SK-MEL-5 (cell line): ENCODE measurements around the gene SNPH. TPM values are rescaled to one million over a fixed set of nuclear protein-coding genes. Genes with fewer than 3 reads are reported as not detected.
"Not testable (repeated sequence)": the region's sequence is repeated elsewhere in the genome, so short reads cannot be mapped to it uniquely, and the experiment has no call there.

ENCODE experiments used
- DNase-seq: peaks from one replicate; pipeline ENCODE4 v3.0.0-alpha.2; 2016; ENCODE audit warnings: low read depth, low spot score
- in situ Hi-C: cut with HindIII; loops from 2 replicates; pipeline ENCODE4 v1.10.0; 2016; ENCODE audit warnings: low sequenced_read_pairs, high pct_unique_total_duplicates, low pct_unique_long_range_greater_than_20kb
- total RNA-seq: library from RNA; depleted of rRNA; stranded (reverse); fragments of >200 nt; shearing (Covaris generic); gene quantifications from 2 replicates; pipeline ENCODE4 v1.2.3, GENCODE V29; 2014; rRNA removed

The SNPH gene
- total RNA-seq, 1 experiment from 2014 or later: 10.7 TPM

GRCh38 chr20:1337441-1337840, 71.3 kb downstream of the SNPH start:
- in situ Hi-C loops: no loop called here
- DNase-seq: no peak

DNA sequence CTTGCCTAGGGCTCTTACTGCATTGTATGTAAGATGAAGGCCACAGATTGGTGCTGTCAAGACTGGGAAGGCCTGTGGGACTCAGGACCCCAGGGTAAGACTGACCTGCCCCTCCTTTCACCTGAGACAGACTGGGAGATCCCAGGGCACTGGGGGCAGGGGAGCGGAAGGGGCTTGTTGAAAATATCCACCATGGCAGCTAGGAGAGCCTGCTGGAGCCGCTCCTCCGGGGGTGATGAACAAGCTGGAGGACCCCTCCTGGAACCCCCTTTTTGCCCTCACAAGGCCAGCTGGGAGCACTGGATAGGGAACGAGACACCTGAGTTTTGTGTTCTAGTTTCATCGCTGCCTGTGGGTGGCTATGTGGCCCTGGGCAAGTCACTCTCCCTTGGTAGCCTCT, 72.0 kb downstream of the SNPH start:
- DNase-seq: no peak
- in situ Hi-C loops: no loop called here

GRCh38 chr20:1338801-1339200, 72.7 kb downstream of the SNPH start:
- in situ Hi-C loops: no loop called here
- no peak for DNase-seq

DNA sequence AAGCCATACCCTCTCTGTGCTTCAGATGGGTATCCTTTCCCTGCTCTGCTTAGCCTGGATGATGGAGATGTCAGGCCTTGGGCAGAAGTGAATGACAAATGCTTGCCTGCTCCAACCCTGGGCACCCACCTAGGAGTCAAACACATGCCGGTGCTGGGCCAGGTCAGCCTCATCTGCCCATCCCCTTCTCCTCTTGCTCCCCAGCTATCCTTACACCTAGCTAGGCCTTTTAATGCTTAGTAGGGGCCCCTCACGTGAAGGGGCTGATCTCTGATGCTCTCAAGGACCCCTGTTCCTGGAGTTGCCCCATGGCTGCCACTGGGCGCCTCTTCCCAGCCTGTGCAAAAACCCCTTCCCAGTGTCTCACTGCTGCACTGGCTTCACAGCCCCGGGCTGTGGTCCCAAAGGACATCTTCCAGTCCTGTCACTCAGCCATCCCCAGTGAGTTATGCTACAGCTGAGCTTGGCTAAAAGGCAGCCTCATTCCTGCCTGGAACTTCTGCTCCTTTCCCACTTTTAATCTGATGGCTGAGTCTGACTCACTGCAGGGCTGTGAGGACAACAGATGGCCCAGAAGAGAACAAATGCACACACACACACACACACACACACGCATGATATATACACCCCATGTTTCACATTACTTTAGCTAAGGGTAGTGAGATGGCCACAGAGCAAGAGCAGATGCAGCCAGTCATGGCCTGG, 75.6 kb downstream of the SNPH start:
- DNase-seq: no peak
- in situ Hi-C loops: no loop called here

- in situ Hi-C loops, DNase-seq: not testable (repeated sequence)
Observed at GRCh38 chr20:1343446-1344124, 77.5 kb downstream of the SNPH start.

DNA sequence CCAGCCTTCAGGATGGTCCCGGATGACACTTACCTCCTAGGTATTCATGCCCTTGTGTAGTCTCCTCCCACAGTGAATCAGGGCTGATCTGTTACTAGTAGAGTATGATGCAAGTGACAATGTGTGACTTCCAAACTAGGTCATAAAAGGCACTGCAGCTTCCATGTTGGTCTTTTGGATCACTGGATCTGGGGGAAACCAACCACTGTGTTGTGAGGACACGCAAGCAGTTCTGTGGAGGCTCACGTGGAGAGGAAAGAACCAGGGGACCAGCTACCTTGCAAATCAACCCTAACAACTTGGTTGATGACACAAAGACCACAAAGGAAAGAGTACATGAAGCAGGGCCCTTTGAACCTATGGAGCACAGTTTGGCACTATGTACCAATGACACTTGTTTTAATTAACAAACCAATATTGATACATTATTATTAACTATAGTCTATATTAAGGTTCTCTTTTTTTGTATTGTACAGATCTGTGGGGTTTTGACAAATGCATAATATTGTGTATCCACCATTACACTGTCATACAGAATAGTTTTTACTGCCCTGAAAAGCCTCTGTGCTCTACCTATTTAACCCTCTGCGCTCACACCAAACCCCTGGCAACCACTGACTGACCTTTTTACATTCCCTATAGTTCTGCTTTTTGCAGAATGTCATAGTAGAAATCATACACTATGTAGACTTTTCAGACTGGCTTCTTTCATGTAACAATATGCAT, 79.1 kb downstream of the SNPH start:
- DNase-seq: no peak
- in situ Hi-C loops: no loop called here

- no peak for DNase-seq
- in situ Hi-C loops: no loop called here
Observed at GRCh38 chr20:1345756-1346093, 79.6 kb downstream of the SNPH start.

GRCh38 chr20:1346315-1346969, 80.3 kb downstream of the SNPH start:
- no peak for DNase-seq
- in situ Hi-C loops: no loop called here

- no peak for DNase-seq
Observed at GRCh38 chr20:1353956-1354355, 87.9 kb downstream of the SNPH start.

DNA sequence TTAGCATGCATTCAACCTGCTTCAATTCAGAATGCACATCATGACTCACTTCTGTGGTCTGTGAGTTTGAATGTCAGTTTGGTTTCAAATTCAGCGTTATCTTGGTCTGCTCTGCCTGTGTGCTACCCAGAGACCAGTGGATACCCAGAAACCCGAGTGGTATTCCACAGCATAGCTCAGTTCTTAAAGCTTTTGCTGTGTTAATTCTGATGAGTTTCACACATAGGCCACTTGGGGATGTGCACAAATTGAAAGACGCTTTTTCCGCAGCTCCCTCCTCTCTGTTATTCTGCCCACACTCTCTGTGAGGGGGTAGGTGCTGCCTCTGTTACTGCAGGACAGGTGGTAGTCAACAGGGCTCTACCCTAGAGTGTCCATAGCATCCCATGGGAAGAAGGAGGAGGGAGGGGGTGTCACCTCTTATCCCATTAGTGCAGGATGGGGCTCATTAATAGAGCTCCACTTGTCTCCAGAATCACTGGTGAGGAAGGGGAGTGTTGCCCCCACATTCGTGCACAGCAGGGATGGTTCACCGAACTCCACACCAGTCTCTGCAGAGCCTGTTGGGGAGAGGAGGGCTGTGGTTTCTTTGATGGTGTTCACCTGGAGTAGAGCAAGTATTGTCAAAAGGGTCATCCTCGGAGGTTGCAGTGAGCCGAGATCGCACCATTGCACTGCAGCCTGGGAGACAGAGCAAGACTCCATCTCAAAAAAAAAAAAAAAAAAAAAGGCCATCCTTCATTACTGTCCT, 92.0 kb downstream of the SNPH start:
- in situ Hi-C loops: no loop called here
- no peak for DNase-seq

More at GRCh38 chr20:1353956-1354355, 87.9 kb downstream of the SNPH start:
- in situ Hi-C loops: no loop called here

Other genes starting within 250 kb of the SNPH start
- 54.2 and 58.9 TPM in 2 replicates for gene PSMF1, start 147.7 kb upstream of the SNPH start, total RNA-seq
- gene TMEM74B, start 81.3 kb upstream of the SNPH start, total RNA-seq: 3.9 and 5.7 TPM in 2 replicates
- not detected in 2 replicates for gene C20orf202, start 62.8 kb upstream of the SNPH start, total RNA-seq
- 0.11 TPM in 1 of 2 replicates, not detected in the other for gene RAD21L1, start 40.2 kb upstream of the SNPH start, total RNA-seq
- 0.32 and 0.50 TPM in 2 replicates for gene SDCBP2, start 62.8 kb downstream of the SNPH start, total RNA-seq
- 219 and 227 TPM in 2 replicates for gene FKBP1A, start 126.8 kb downstream of the SNPH start, total RNA-seq
- gene NSFL1C, start 200.6 kb downstream of the SNPH start, total RNA-seq: 31.1 and 33.3 TPM in 2 replicates
- not detected in 2 replicates for gene SIRPB2, start 225.1 kb downstream of the SNPH start, total RNA-seq